Hematopoietic multipotent progenitor cell treated with erythropoietin and hydrocortisone succinate and interleukin-3 and kit ligand, for 17 days (in vitro differentiated cells): Measurements from ENCODE around the gene HS3ST2.
A peak's percentile ranks its signal among the peaks of the same experiment; 100 is the strongest.
"Not testable (repeated sequence)": the region's sequence is repeated elsewhere in the genome, so short reads cannot be mapped to it uniquely, and the experiment has no call there.

Source experiments
- DNase-seq: peaks from one replicate; pipeline ENCODE4 v3.0.0-alpha.2; 2015; ENCODE audit warnings: low spot score

The HS3ST2 gene

GRCh38 chr16:22932032-22932771, 118.2 kb downstream of the HS3ST2 start:
- DNase-seq, result no peak

GRCh38 chr16:22933173-22933572, 119.2 kb downstream of the HS3ST2 start:
- no peak for DNase-seq

GRCh38 chr16:22934786-22935185, 120.8 kb downstream of the HS3ST2 start:
- DNase-seq, result no peak

GRCh38 chr16:22937169-22937568, 123.2 kb downstream of the HS3ST2 start:
- no peak for DNase-seq

GRCh38 chr16:22938647-22939046, 124.7 kb downstream of the HS3ST2 start:
- no peak for DNase-seq

GRCh38 chr16:22939744-22940363, 125.9 kb downstream of the HS3ST2 start:
- not testable (repeated sequence) for DNase-seq

GRCh38 chr16:22941970-22942501, 128.1 kb downstream of the HS3ST2 start:
- DNase-seq, result no peak

GRCh38 chr16:22942811-22943210, 128.8 kb downstream of the HS3ST2 start:
- DNase-seq, result no peak

- DNase-seq, result no peak
These were observed 131.4 kb downstream of the HS3ST2 start for GRCh38 chr16:22945361-22945760.

GRCh38 chr16:22946433-22946832, 132.5 kb downstream of the HS3ST2 start:
- no peak for DNase-seq

GRCh38 chr16:22948058-22948602, 134.2 kb downstream of the HS3ST2 start:
- DNase-seq, result no peak

- peak; percentile 46 for DNase-seq
These were observed 134.8 kb downstream of the HS3ST2 start for GRCh38 chr16:22948603-22949368.

GRCh38 chr16:22955461-22956070, 141.6 kb downstream of the HS3ST2 start:
- no peak for DNase-seq

GRCh38 chr16:22961206-22961605, 147.2 kb downstream of the HS3ST2 start:
- no peak for DNase-seq

- no peak for DNase-seq
These were observed 148.9 kb downstream of the HS3ST2 start for GRCh38 chr16:22962905-22963304.
